HG03139 (cell line): ENCODE measurements around the gene SYT15.

Experiments used
- ATAC-seq: cut with Tn5 transposase; IDR thresholded peaks from one replicate; pipeline ENCODE4 v1.9.1; 2021; ENCODE audit not compliant: unreplicated experiment

Gene SYT15

GRCh38 chr10:46544989-46545791 lies 33.7 kb upstream of the SYT15 start:
- ATAC-seq: no peak

- ATAC-seq: no peak
These were observed 32.9 kb upstream of the SYT15 start for GRCh38 chr10:46545861-46546590.

GRCh38 chr10:46546591-46547540 lies 32.1 kb upstream of the SYT15 start:
- ATAC-seq: no peak

GRCh38 chr10:46547541-46548497 lies 31.1 kb upstream of the SYT15 start:
- ATAC-seq: no peak

GRCh38 chr10:46548498-46549090 lies 30.3 kb upstream of the SYT15 start:
- ATAC-seq: no peak

- ATAC-seq: no peak
These were observed 29.5 kb upstream of the SYT15 start for GRCh38 chr10:46549171-46550075.

- no peak for ATAC-seq
These were observed 28.7 kb upstream of the SYT15 start for GRCh38 chr10:46550076-46550790.

- no peak for ATAC-seq
These were observed 27.9 kb upstream of the SYT15 start for GRCh38 chr10:46550795-46551700.

GRCh38 chr10:46551701-46552525 lies 27.0 kb upstream of the SYT15 start:
- no peak for ATAC-seq

- ATAC-seq: no peak
These were observed 26.2 kb upstream of the SYT15 start for GRCh38 chr10:46552526-46553237.

GRCh38 chr10:46553238-46554049 lies 25.5 kb upstream of the SYT15 start:
- ATAC-seq: no peak

- no peak for ATAC-seq
These were observed 24.7 kb upstream of the SYT15 start for GRCh38 chr10:46554166-46554781.

- ATAC-seq: no peak
These were observed 23.6 kb upstream of the SYT15 start for GRCh38 chr10:46555366-46555712.
